ENCODE data around the gene ATP9B. TPM values are rescaled to one million over a fixed set of nuclear protein-coding genes. Genes with fewer than 3 reads are reported as not detected.
A peak's percentile ranks its signal among the peaks of the same experiment; 100 is the strongest.

ATP9B gene
- total and polyA plus RNA-seq, 9 donors = 19.9 to 72.1 (median 43.2) TPM

GRCh38 chr18:79065802-79066201, 3.4 kb upstream of the ATP9B start:
- 87 to 89% (median 88%) methylated on average over 2 of the region's 2 CpGs for WGBS, 3 donors

GRCh38 chr18:79067611-79068010, 1.6 kb upstream of the ATP9B start:
- no peaks in the 10 kb centered on the region for H3K4me1 ChIP-seq (ENCODE audit: insufficient read depth)
- H3K36me3 ChIP-seq = no peaks in the 10 kb centered on the region
- intact Hi-C loops (cut with DNase I) = loop anchor here in 2 of 4 donors (5.0 to 10.0 kb wide), 2 partner anchors 185 to 607 kb away; partner anchors contain the start of gene CTDP1 (in 1 of the 2)
- H3K4me3 ChIP-seq = no peak overlapping the region
- WGBS, 3 donors = 92 to 96% (median 96%) methylated on average over 4 of the region's 4 CpGs
- H3K9me3 ChIP-seq = no peaks in the 10 kb centered on the region
- TF ChIP-seq EP300 (IDR thresholded peaks at IDR 0.05) = no peak
- no peak for TF ChIP-seq CTCF (IDR thresholded peaks at IDR 0.05)
- no peak for TF ChIP-seq POLR2A (IDR thresholded peaks at IDR 0.05)
- no peak overlapping the region for H3K27ac ChIP-seq
- H3K27me3 ChIP-seq = no peaks in the 10 kb centered on the region
- no peak for DNase-seq

More at GRCh38 chr18:79065802-79066201, 3.4 kb upstream of the ATP9B start:
- no peak overlapping the region for H3K4me3 ChIP-seq
- H3K27me3 ChIP-seq = no peaks in the 10 kb centered on the region
- H3K4me1 ChIP-seq (ENCODE audit: insufficient read depth) = no peaks in the 10 kb centered on the region
- TF ChIP-seq POLR2A (IDR thresholded peaks at IDR 0.05) (no peak), EP300 (IDR thresholded peaks at IDR 0.05) (no peak), CTCF (IDR thresholded peaks at IDR 0.05) (no peak)
- H3K27ac ChIP-seq = no peak overlapping the region
- no peaks in the 10 kb centered on the region for H3K36me3 ChIP-seq
- intact Hi-C loops (cut with DNase I) = loop anchor here in 2 of 4 donors (5.0 to 10.0 kb wide), 2 partner anchors 186 to 609 kb away; partner anchors contain the start of gene CTDP1 (in 1 of the 2)
- DNase-seq = no peak
- no peaks in the 10 kb centered on the region for H3K9me3 ChIP-seq

- Histone ChIP-seq H3K27ac (peak overlapping the region; percentile 75 to 98), H3K27me3 (no peaks in the 10 kb centered on the region), H3K36me3 (no peaks in the 10 kb centered on the region), H3K9me3 (no peaks in the 10 kb centered on the region), H3K4me1 (ENCODE audit: insufficient read depth) (no peaks in the 10 kb centered on the region), H3K4me3 (peak overlapping the region; percentile 100)
- 3 to 10% (median 8%) methylated on average over 46 to 49 of the region's 49 CpGs for WGBS, 3 donors
- intact Hi-C loops (cut with DNase I) = loop anchor here in 2 of 4 donors (5.0 to 10.0 kb wide), 2 partner anchors 184 to 606 kb away; partner anchors contain the start of gene CTDP1 (in 1 of the 2)
- TF ChIP-seq POLR2A (IDR thresholded peaks at IDR 0.05) (no peak), EP300 (IDR thresholded peaks at IDR 0.05) (no peak), CTCF (IDR thresholded peaks at IDR 0.05) (no peak)
- DNase-seq = peak in 1 of 5 donors; percentile 42
Observed at GRCh38 chr18:79068341-79068936, 755 bp upstream of the ATP9B start.

- H3K36me3 ChIP-seq = no peaks in the 10 kb centered on the region
- peak overlapping the region; percentile 91 to 98 for H3K27ac ChIP-seq
- WGBS, 3 donors = 0 to 1% (median 1%) methylated on average over 20 of the region's 20 CpGs
- H3K27me3 ChIP-seq = no peaks in the 10 kb centered on the region
- peak overlapping the region; percentile 100 for H3K4me3 ChIP-seq
- no peak for DNase-seq
- intact Hi-C loops (cut with DNase I) = loop anchor here in 2 of 4 donors (5.0 to 10.0 kb wide), 2 partner anchors 183 to 605 kb away; partner anchors contain the start of gene CTDP1 (in 1 of the 2)
- H3K9me3 ChIP-seq = no peaks in the 10 kb centered on the region
- TF ChIP-seq CTCF (IDR thresholded peaks at IDR 0.05) (no peak), POLR2A (IDR thresholded peaks at IDR 0.05) (no peak), EP300 (IDR thresholded peaks at IDR 0.05) (no peak)
- H3K4me1 ChIP-seq (ENCODE audit: insufficient read depth) = no peaks in the 10 kb centered on the region
Observed at GRCh38 chr18:79069717-79070151, 540 bp downstream of the ATP9B start.

Data from ovary (tissue), 9 donors.